GM18511 (cell line): ENCODE results near the gene MKNK1.
"Not testable (repeated sequence)": the region's sequence is repeated elsewhere in the genome, so short reads cannot be mapped to it uniquely, and the experiment has no call there.

Experiments
- ATAC-seq: cut with Tn5 transposase; IDR thresholded peaks from one replicate; pipeline ENCODE4 v1.9.1; 2021; ENCODE audit warnings: mild to moderate bottlenecking, moderate library complexity; ENCODE audit not compliant: unreplicated experiment

The MKNK1 gene

DNA sequence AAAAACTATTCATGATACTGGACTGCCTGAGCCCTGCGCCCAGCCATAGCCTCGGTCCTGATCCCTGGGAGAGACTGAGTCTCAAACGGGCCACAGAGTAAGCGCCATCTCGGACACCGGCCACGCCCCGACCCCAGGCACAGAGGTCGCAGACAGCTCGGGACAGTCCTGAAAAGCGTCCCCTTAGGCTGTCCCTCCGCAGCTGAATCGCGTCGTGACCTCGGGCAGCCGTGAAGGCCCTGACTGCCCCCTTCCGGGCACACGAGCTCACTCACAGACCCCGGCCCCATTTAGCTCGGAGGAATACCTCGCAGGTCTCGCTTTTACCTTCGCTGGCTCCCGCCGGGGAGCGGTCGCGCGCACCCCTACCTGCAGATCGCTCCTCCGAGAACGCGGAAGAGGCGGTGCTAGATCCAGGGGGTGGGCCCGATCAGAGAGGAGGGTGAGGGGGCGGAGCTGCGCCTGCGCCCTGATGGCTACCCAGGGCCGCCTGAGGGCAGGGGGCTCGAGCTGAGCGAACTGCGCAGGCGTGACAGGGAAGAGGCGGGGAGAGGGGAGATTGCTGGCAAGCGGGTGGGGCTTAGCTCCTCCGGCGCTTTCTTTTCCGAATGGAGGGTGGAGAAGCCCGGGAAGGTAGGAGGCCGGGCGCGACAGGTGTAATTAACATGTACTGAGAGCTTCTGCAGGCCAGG is at the start of gene MKNK1:
TSS of gene MKNK1 (minus strand) at position 411 of the 692 bp plus-strand sequence. CDS start 20,941 bp downstream, outside the sequence.
- ATAC-seq = peak; percentile 95

DNA sequence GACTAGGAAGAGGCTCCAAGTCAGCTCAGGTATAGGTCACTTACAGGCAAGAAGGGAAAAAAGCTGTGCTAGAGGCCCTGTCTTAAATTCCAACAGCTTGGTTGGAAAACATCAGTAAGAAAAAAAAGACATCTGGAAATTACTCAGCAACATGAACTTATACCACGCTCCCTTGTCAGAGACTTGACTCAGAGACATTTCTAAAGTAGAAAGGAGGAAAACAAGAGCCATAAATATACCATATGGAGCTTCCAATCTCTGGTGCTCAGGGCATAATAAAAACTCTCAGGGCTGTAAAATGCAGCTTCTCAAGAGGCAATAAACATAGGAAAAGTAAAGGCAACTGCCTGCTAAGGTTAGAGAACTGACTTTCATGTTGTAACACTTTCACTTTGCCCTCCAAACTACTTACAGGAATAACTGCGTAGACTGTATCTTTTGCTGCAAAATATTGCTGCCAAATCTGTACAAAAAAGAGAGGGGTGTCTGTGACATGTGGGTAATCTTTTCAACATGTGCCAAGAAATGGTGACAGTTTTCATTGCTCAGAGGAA is 49.4 kb upstream of the MKNK1 start:
- ATAC-seq = no peak

GRCh38 chr1:46652321-46653100 is 48.4 kb upstream of the MKNK1 start:
- ATAC-seq = no peak

DNA sequence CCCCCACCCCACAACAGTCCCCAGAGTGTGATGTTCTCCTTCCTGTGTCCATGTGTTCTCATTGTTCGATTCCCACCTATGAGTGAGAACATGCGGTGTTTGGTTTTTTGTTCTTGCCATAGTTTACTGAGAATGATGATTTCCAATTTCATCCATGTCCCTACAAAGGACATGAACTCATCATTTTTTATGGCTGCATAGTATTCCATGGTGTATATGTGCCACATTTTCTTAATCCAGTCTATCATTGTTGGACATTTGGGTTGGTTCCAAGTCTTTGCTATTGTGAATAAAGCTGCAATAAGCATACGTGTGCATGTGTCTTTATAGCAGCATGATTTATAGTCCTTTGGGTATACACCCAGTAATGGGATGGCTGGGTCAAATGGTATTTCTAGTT is 47.1 kb upstream of the MKNK1 start:
- ATAC-seq = not testable (repeated sequence)

DNA sequence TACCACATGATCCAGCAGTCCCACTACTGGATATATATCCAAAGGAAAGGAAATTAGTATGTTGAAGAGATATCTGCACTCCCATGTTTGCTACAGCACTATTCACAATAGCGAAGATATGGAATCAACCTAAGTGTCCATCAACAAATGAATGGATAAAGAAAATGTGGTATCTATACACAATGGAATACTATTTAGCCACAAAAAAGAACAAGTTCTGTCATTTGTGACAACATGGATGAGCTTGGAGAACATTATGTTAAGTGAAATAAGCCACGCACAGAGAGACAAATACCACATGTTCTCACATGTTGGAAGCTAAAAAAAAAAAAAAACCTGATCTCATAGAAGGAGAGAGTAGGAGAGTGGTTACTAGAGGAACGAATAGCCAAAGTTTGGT is 46.4 kb upstream of the MKNK1 start:
- no peak for ATAC-seq

DNA sequence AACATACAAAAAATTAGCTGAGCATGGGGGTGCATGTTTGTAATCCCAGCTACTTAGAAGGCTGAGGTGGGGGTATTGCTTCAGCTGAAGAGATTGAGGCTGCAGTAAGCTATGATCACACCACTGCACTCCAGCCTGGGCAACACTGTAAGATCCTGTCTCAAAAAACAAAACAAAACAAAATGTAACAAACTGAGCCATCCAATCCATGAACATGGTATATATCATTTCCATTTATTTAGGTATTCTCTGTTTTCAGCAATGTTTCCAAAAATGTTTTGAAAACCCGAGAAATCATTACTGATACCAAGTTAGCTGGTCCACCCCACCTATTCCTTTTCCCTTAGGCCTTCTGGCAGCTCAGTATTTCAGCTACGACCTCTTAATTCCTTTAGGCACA is 45.7 kb upstream of the MKNK1 start:
- no peak for ATAC-seq

GRCh38 chr1:46647611-46648010 is 43.5 kb upstream of the MKNK1 start:
- no peak for ATAC-seq

DNA sequence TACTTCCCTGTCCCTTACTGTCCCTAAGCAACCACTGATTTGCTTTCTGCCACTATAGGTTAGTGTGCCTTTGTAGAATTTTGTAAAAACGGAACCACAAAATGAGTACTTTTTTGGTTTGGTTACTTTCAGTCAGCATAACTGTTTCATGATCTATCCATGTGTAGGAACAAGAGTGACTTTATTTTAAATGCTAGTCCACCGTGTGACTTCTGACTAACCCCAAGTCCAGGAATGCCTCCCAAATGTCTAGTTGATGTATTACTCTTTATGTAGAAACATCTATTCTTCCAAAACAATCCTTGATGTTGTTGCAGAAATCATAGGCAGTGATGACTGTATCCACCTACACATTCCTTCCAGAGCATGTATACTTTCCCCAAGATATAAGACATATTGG is 42.8 kb upstream of the MKNK1 start:
- no peak for ATAC-seq

DNA sequence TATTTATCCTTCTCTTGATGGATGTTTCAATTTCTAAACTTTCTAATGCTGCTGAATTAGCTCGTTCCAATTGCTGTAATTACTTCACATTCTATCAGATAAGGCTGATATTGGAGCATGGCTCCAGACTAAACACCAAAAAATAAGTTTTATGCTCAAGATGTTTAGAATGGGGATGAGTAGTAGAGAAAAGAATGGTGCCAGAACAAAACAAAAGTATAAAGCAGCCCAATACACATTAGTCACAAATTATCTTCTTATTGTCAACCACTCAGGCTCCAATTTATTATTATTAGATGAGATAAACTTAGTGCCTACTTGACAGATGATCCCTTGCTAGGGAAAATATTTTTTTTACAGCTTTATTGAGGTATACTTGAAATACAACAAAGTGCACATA is 42.3 kb upstream of the MKNK1 start:
- no peak for ATAC-seq

- ATAC-seq = no peak
These were observed 41.7 kb upstream of the MKNK1 start for GRCh38 chr1:46645815-46646214.

DNA sequence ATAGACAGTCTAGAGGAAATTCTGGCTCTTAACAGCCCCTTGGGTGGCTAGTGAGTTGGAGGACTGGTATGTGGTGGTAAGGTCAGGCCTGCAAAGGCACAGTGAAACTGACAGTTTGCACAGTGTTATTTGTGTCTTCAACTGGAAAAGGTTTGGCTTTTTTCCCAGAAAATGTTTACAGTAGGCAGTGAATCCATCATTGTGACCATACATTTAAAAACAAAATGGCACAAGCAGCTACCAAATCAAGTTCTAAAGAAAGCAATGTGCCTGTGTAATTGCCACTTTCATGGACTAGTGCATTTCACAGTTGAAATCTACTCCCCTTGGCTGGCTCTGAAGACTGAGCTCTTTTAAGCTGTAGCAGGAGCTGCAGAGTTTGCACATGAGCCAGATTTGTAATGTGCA is 39.3 kb upstream of the MKNK1 start:
- no peak for ATAC-seq

DNA sequence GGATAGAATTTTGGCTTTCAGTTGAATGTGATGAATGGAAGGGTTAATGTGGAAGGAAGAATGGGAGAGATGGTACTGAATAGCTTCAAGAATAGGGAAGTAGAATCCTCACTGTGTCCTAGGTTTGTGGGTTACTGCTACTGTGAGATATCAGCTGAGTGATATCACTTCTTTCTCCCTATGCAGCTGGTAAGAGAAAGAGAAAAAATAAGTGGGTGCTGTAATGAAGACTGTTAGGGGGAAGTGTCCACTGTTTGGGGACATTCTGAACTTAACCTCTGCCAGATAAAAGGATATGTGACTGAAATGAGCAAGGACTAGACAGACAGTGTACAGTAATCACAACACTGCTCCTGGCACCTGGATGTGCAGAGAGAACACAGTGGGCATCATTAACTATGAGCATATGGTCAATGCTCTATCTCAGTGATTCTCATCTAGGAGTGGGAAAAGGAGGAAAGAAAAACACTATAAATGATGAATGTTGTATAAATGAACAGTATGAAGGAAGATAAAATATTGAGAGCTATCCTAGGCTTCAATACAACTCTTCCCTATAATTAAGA is 38.1 kb upstream of the MKNK1 start:
- ATAC-seq = no peak

GRCh38 chr1:46639547-46639946 is 35.5 kb upstream of the MKNK1 start:
- no peak for ATAC-seq

DNA sequence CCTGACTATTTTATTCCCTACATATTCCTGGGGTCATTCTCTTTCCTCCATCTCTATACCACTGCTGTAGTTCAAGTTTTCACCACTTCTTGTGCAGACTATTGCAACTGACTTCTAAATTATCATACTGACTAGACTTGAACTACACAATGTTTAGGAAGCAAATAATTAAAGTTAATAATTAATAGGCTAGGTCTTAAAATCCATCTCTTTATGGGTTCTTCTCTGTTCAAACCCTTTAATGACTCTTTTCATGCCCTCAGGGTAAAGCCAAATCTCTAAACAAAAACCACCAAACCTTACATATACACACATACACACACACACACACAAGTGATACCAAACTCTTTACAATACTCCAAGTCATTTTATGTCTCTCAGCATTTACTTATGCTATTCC is 34.9 kb upstream of the MKNK1 start:
- ATAC-seq = no peak

DNA sequence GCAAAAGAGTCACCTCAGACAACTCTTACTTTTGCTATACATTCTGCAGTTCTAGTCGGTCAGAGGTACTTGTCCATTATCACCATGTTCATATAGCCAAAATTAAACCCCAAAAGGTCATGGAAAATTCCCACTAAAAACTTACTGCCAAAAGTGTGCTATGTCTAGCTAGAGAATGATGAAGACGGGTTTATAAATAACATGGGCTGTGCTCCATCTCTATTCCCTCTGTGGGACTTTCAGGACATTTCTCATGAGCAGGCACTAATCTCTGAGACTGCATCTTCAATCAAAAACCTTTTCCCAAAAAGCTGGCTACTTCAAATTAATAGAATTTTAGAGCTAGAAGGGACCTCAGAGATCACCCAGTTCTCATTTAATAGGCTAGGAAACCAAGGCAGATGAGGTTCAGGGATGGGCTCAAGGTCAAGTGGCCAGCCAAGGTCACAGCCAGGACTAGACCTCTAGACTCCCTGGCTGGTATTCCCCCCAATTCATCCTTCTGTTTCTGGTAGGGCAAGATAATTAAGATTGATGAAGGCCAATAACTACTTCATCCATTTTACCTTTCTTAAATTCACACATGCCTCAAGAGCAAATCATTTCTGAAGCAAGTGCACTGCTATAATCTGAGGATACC is 33.5 kb upstream of the MKNK1 start:
- no peak for ATAC-seq

DNA sequence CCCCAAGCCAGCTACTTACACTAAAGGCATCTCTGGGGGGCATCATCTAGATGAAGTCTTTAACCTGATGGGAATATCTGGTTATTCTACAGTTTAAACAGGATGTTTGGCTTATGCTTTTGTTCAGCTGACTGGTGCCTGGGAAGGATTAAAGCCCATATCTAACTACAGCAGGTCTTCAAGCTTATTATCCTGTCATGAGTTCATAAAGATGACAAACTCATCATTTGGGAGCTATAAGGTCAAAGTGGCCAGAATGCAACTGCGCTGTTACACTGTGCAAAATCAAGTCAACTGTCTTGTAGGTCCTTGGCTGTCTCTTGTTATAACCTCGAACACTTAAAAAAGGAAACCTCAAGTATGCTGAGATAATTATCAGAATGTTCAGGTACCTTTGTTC is 31.1 kb upstream of the MKNK1 start:
- ATAC-seq = no peak

GRCh38 chr1:46630719-46631118 is 26.7 kb upstream of the MKNK1 start:
- ATAC-seq = no peak

- no peak for ATAC-seq
These were observed 19.9 kb upstream of the MKNK1 start for GRCh38 chr1:46623743-46624644.

DNA sequence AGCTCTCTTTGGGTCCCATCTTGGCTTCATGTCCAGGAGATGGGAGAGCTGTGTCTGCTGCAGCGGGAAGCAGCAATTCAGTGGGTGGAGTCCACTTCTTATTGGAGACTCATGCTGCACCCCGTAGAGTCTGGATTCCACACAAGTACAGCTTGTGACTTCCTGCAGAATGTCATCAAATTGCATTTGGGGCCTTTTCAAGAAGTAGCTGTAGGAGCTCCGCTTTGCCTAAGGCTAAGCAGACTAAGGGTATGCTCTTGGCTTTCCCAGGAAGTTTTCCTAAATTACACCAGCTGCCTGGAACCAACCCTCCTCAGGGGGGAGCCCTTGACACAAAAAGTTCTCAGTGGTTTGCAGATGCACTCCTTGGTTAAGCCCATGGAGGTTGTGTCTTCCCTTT is 18.3 kb upstream of the MKNK1 start:
- ATAC-seq = no peak

DNA sequence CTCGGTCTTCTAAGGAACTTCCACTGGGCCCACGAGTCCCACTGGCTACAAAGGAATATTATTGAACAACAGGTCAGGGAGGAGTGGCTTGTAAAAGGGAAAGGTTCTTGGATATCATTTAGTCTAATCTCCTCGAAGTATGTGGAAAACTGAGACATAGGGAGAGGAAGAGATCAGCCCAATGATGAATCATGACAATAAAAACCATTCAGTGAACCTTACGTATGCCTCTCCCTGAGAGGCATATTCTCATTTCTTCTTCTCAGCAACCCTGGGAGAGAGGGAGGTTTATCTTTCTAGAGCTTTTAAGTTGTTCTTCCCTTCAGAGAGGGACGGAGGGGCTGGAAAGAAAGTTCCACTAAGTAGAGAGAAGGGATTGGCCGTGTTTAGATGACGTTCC is 17.9 kb upstream of the MKNK1 start:
- ATAC-seq = no peak
